Gastrocnemius medialis (tissue), 4 donors: Measurements from ENCODE around the gene KAZN. TPM values are rescaled to one million over a fixed set of nuclear protein-coding genes. Genes with fewer than 3 reads are reported as not detected.

Experiments
- ATAC-seq, 2 donors: fragments of 150-250 bp; one replicate each; pipeline ENCODE4 v1.9.1; 2016
- DNase-seq, 2 donors: peaks; one replicate each; pipeline ENCODE4 v3.0.0-alpha.2; 2019
- H3K27ac ChIP-seq, 4 donors: fragments of 200-600 bp; sonication (generic); 1 replicate in 1 of 4; 2 replicates in 3 of 4; pipeline ENCODE4 v1.5.1; 2016 to 2018; ENCODE audit warnings: mild to moderate bottlenecking in 2 of 4, moderate library complexity in 1 of 4
- H3K27me3 ChIP-seq, 3 donors: fragments of 200-600 bp; sonication (generic) in 2 of 3; 1 replicate in 1 of 3; 2 replicates in 2 of 3; pipeline versions ENCODE4 v1.5.1 to v1.6.0; 2016 to 2019; ENCODE audit warnings: mild to moderate bottlenecking in 1 of 3, moderate library complexity in 1 of 3
- H3K36me3 ChIP-seq, 2 donors: fragments of 200-600 bp; sonication (generic) in 1 of 2; one replicate each; pipeline ENCODE4 v1.5.1; 2017 to 2018
- H3K4me1 ChIP-seq, 2 donors: fragments of 200-600 bp; sonication (generic) in 1 of 2; one replicate each; pipeline ENCODE4 v1.5.1; 2016 to 2017; ENCODE audit warnings: mild to moderate bottlenecking in 2 of 2
- H3K4me3 ChIP-seq, 4 donors: fragments of 200-600 bp; sonication (generic) in 3 of 4; 1 replicate in 1 of 4; 2 replicates in 3 of 4; pipeline ENCODE4 v1.5.1; 2016 to 2019; ENCODE audit warnings: mild to moderate bottlenecking in 2 of 4
- H3K9me3 ChIP-seq, 3 donors: fragments of 200-600 bp; sonication (generic) in 2 of 3; 1 replicate in 1 of 3; 2 replicates in 2 of 3; pipeline ENCODE4 v1.5.1; 2016 to 2019
- POLR2A ChIP-seq, 2 donors: fragments of 450-650 bp; IDR thresholded peaks; one replicate each; pipeline ENCODE4 v1.6.1; 2017; ENCODE audit warnings: antibody characterized with exemption in 2 of 2, mild to moderate bottlenecking in 2 of 2, moderate library complexity in 2 of 2
- in situ Hi-C, 4 donors: fragments of 200-750 bp; cut with MboI; loops; one replicate each; pipeline versions ENCODE4 v1.15.0 to v1.8.0; 2017; ENCODE audit warnings: low sequenced_read_pairs in 4 of 4
- intact Hi-C: fragments of 100-400 bp; cut with DNase I; formaldehyde crosslinking; loops from one replicate; pipeline ENCODE4 v1.15.1; 2023; ENCODE audit warnings: low total_unique reads
- total RNA-seq, 4 donors: library from RNA; depleted of rRNA; stranded (reverse); fragments of >200 nt; gene quantifications; one replicate each; pipeline versions ENCODE4 v1.1.0 to v1.2.3, GENCODE V29; 2016
- TF ChIP-seq, protein P1 (sequence below), 5 experiments: fragments of 450-650 bp in 3 of 5; fragments of 200-600 bp in 2 of 5; sonication (generic) in 2 of 5; IDR thresholded peaks in 4 of 5; conservative IDR thresholded peaks in 1 of 5; 1 replicate in 4 of 5; 2 replicates in 1 of 5; pipeline ENCODE4 v1.5.1; 2016 to 2019; ENCODE audit warnings: antibody characterized with exemption in 5 of 5, mild to moderate bottlenecking in 3 of 5, moderate library complexity in 3 of 5

The KAZN gene
- total RNA-seq, 4 donors from 2014 or later: 0.05 to 2.2 (median 1.00) TPM

DNA sequence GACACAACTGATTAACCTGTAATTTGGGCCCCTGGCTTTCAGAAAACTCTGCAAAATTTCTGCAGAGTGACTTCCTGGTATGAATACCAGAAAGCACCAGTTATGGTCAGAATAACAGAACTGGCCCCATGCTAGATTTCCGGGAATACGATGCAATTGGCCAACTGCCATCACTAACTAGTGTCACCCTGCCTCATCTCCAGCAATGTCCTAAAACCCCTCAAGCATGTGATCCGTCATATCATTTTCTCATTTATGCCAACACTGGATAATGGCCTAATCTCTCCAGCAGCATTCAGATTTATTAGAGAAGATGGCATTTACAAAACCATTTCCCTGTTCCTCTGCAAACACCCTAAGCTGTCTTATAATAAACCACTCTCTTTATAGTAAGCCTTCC, 15.4 kb downstream of the KAZN start:
- no peak for DNase-seq
- in situ Hi-C loops: no loop called here

DNA sequence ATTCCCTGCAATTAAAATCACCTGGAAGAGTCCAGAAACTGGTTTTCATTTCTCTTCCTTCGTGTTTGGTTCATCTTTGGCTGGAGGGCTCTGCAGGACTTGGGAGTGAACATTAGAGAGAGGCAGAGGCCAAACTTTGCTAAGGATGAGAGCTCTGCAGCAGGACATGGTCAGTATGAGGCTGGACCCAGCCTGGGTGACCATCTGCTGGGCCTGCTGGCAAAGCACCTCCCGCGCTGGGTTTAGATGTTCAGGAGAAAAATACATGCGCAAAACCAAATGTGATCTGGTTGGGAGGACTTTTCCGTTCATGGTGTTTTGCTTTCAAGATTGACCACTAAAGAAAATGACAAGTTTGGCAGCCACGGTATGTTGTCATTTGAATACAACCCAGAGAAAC, 15.9 kb downstream of the KAZN start:
- Histone ChIP-seq H3K4me1 (no peaks in the 10 kb centered on the region), H3K27ac (no peak overlapping the region), H3K36me3 (no peaks in the 10 kb centered on the region), H3K27me3 (no peaks in the 10 kb centered on the region), H3K4me3 (no peak overlapping the region), H3K9me3 (no peaks in the 10 kb centered on the region)
- ATAC-seq: no peak
- intact Hi-C loops: no loop called here
- no peak for DNase-seq
- in situ Hi-C loops: no loop called here
- TF ChIP-seq, protein P1, sequence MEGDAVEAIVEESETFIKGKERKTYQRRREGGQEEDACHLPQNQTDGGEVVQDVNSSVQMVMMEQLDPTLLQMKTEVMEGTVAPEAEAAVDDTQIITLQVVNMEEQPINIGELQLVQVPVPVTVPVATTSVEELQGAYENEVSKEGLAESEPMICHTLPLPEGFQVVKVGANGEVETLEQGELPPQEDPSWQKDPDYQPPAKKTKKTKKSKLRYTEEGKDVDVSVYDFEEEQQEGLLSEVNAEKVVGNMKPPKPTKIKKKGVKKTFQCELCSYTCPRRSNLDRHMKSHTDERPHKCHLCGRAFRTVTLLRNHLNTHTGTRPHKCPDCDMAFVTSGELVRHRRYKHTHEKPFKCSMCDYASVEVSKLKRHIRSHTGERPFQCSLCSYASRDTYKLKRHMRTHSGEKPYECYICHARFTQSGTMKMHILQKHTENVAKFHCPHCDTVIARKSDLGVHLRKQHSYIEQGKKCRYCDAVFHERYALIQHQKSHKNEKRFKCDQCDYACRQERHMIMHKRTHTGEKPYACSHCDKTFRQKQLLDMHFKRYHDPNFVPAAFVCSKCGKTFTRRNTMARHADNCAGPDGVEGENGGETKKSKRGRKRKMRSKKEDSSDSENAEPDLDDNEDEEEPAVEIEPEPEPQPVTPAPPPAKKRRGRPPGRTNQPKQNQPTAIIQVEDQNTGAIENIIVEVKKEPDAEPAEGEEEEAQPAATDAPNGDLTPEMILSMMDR (IDR thresholded peaks at IDR 0.05 in 4 of 5, conservative IDR thresholded peaks at IDR 0.05 in 1 of 5): no peak
- no peak for TF ChIP-seq POLR2A (IDR thresholded peaks at IDR 0.05)

More for the DNA sequence above, 15.4 kb downstream of the KAZN start:
- Histone ChIP-seq H3K36me3 (no peaks in the 10 kb centered on the region), H3K27me3 (no peaks in the 10 kb centered on the region), H3K9me3 (no peaks in the 10 kb centered on the region), H3K27ac (no peak overlapping the region), H3K4me3 (no peak overlapping the region), H3K4me1 (no peaks in the 10 kb centered on the region)
- TF ChIP-seq, protein P1 (IDR thresholded peaks at IDR 0.05 in 4 of 5, conservative IDR thresholded peaks at IDR 0.05 in 1 of 5): no peak
- TF ChIP-seq POLR2A (IDR thresholded peaks at IDR 0.05): no peak
- intact Hi-C loops: no loop called here
- no peak for ATAC-seq

DNA sequence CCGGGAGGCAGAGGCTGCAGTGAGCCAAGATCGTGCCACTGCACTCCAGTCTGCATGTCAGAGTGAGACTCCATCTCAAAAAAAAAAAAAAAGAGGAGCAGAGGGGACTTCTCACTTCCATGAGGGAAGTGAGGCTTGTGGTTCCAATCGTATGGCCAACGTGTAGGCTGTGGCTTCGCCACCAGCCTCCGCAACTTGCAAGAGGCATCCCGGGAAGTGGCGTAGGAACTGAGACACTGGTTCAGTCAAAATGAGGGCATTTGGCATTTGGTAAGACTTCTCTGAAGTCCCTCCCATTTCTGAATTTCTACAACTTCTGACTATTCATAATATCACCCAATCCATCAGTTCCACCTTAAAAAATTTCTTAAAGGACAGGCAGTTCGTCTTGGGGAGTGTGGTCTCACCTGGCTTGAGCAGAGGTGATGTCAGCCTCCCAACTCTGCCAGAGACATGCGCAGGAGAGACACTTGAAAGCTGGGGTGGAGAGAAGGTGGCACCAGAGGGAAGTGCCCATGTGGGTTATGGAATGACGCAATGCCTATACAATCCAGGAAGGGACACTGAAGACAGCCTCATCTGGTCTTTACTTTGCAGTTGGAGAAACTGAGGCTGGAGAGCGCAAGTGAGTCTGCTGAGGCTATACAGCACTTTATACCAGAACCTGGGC, 17.2 kb downstream of the KAZN start:
- Histone ChIP-seq H3K9me3 (no peaks in the 10 kb centered on the region), H3K27me3 (no peaks in the 10 kb centered on the region), H3K36me3 (no peaks in the 10 kb centered on the region), H3K4me1 (no peaks in the 10 kb centered on the region), H3K27ac (no peak overlapping the region), H3K4me3 (no peak overlapping the region)
- TF ChIP-seq, protein P1 (IDR thresholded peaks at IDR 0.05 in 4 of 5, conservative IDR thresholded peaks at IDR 0.05 in 1 of 5): no peak
- TF ChIP-seq POLR2A (IDR thresholded peaks at IDR 0.05): no peak
- ATAC-seq: no peak
- intact Hi-C loops: no loop called here
- in situ Hi-C loops: no loop called here
- DNase-seq: no peak

DNA sequence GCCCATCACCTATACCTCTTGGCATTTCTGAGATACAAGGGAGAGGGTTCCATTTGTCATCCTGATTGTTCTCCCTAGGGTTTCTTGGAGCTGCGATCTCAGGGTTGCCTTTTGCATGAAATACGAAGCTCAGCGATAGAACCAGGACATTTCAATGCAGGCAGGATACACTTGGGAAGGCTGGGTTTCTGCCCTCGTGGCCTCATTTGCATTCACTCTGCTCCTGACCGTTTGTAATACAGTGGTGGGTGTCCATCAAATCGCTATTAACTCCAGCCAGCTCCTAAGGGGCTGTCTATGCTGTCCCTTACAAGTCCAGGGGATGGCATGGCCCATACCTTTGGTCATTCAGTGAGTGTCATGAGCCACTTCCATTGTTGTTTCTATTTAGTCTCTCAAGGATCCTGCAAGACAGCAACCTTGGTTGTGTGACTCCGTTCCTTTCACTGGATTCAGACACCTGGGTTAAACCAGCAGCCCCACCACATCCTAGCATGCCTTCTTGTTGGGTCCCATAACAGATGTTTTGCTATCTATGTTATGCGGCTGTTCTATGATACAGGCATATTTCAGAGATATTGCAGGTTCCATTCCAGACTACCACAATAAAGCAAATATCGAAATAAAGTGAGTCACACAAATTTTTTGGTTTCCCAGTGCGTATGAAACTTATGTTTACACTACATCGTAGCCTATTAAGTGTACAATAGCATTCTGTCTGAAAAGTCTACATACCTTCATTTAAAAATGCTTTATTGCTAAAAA, 18.3 kb downstream of the KAZN start:
- in situ Hi-C loops: no loop called here
- no peak for ATAC-seq
- intact Hi-C loops: no loop called here
- no peaks in the 10 kb centered on the region for H3K27me3 ChIP-seq
- no peaks in the 10 kb centered on the region for H3K36me3 ChIP-seq
- TF ChIP-seq POLR2A (IDR thresholded peaks at IDR 0.05): no peak
- TF ChIP-seq, protein P1 (IDR thresholded peaks at IDR 0.05 in 4 of 5, conservative IDR thresholded peaks at IDR 0.05 in 1 of 5): no peak
- DNase-seq: no peak
- no peaks in the 10 kb centered on the region for H3K4me1 ChIP-seq
- H3K9me3 ChIP-seq: no peaks in the 10 kb centered on the region
- no peak overlapping the region for H3K27ac ChIP-seq
- H3K4me3 ChIP-seq: no peak overlapping the region
